GM21390 (cell line): ENCODE results near the gene PTH.

ENCODE experiments used
- ATAC-seq: cut with Tn5 transposase; IDR thresholded peaks from one replicate; pipeline ENCODE4 v1.9.1; 2021; ENCODE audit not compliant: unreplicated experiment

PTH gene

DNA sequence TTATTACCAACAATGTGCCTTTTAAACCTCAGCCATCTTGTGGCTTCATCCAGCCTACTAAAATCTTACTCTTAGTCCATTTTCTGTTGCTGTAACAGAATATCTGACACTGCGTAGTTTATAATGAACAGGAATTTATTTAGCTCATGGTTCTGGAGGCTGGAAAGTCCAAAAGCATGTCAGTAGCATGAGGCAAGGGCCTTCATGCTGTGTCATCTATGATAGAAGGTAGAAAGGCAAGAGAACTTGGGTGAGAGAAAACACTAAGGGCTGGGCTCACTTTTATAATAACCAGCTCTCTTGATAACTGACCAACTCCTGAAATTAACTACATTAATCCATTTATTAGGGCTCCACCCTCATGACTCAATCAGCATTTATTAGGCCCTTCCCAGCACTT is 46.3 kb downstream of the PTH start:
- ATAC-seq, result no peak

GRCh38 chr11:13448876-13449275 is 46.9 kb downstream of the PTH start:
- ATAC-seq, result no peak

GRCh38 chr11:13446444-13446843 is 49.4 kb downstream of the PTH start:
- no peak for ATAC-seq

- no peak for ATAC-seq
Measured at GRCh38 chr11:13445588-13445987, 50.2 kb downstream of the PTH start.
